Hepatocyte (in vitro differentiated cells): ENCODE results near the gene MEF2D.

Experiments used
- CTCF ChIP-seq: fragments of 200-600 bp; sonication (generic); IDR thresholded peaks from 2 replicates; pipeline ENCODE4 v1.5.1; 2016; ENCODE audit warnings: antibody characterized with exemption, mild to moderate bottlenecking; ENCODE audit not compliant: poor library complexity
- EZH2phosphoT487 ChIP-seq: fragments of 200-600 bp; sonication (generic); IDR thresholded peaks from one replicate; pipeline ENCODE4 v1.6.1; 2018; ENCODE audit warnings: antibody characterized with exemption, mild to moderate bottlenecking, low read depth, moderate library complexity; ENCODE audit not compliant: unreplicated experiment, severe bottlenecking

GRCh38 chr1:156432669-156433018 is 67.9 kb downstream of the MEF2D start:
- TF ChIP-seq CTCF (no peak), EZH2phosphoT487 (no peak)
